GM21723 (cell line): ENCODE results near the gene TUBGCP2.
"Not testable (repeated sequence)": the region's sequence is repeated elsewhere in the genome, so short reads cannot be mapped to it uniquely, and the experiment has no call there.

Experiments
- ATAC-seq: cut with Tn5 transposase; IDR thresholded peaks from one replicate; pipeline ENCODE4 v1.9.1; 2021; ENCODE audit warnings: mild to moderate bottlenecking, moderate library complexity; ENCODE audit not compliant: unreplicated experiment

TUBGCP2 gene

DNA sequence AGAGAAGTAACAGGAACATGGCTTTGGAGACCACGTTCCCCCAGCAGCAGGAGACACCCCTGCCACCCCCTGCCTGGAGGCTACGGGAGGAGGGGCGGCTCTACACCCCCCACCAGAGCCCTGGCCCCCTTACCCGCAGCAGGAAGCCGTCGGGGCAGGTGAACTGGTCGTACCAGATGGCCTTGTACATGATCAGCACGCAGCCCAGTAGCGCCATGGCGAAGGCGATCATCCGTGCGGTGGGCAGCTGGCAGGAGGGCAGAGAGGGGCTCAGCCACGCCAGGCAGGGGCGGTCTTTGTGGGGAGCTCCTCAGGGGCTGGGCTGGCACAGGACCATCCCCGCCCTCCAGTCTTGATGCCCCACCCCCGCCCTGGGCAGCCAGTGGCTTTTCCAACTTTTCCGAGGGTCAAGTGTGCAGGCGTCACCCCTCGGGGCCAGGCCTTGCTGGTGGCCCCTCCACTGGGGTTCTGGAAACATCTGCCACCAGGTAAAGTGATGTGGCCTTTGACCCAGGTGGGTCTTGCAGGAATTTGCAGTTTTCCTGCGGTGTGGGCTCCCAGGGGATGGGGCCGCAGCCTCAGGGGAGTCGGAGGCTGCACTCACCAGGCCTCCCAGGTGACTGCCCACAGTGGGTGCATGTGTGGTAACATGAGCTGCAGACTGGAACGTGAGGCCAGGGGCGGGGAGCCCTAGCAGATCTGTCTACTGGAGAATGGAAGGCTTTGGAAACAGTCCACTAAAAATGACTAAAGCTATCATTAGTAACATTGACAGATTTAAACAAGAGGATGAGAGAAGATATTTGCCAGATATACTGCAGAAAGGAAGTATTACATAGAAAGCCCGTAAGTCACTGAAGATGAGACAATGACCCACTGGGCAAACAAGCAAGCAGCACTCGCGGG lies 18.3 kb upstream of the TUBGCP2 start:
- ATAC-seq: no peak

DNA sequence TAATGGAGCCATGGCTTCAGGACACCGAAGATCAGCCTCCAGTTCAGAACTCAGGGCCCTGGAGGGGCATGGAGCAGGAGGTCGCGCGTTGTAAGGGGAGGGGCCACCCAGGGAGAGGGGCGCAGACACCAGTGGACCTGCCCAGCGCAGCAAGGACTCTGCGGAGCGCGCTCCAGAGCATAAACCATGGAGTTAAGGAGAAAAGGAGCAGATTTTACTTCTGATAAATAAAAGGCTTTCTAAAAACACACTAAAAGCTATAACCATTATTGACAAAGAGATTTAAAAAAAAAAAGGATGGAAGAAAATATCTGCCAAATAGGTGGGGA lies 17.5 kb upstream of the TUBGCP2 start:
- no peak for ATAC-seq

DNA sequence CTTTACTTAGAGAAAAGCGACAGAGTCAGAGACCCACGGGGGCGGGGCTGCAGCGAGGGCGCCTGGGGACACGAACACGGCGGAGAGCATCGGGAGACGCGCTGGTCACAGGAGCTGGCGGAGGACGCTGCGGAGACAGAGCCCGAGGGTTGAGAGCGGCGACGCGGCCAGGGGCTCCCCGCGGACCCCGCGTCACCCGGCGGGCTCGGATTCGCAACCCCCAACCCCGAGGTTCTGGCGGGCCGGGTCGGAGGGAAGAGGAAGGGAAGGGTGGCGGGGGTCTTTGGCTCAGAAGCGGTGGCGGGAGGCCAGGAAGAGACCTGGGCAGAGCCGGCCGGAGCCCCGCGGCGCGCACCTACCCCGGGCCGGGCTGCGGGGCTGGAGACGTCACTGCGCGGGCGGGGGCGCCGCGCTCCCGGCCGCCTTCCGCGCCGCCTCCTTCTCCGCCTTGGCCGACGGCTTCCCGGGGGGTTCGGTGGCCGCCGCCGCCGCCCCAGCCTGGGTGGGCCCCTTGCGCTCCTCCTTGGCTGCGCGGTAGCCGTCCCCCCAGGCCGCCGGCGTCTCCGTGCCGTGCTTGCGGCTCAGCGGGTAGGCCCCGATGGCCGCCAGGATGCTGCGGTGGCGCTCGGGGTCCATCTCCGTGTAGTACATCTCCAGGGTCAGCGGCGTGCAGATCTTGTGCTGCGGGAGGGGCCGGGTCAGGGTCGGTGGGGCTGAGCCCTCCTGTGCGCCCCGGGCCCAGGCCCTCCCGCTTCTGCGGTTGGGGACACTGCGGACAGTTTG lies 17.0 kb upstream of the TUBGCP2 start:
- no peak for ATAC-seq

DNA sequence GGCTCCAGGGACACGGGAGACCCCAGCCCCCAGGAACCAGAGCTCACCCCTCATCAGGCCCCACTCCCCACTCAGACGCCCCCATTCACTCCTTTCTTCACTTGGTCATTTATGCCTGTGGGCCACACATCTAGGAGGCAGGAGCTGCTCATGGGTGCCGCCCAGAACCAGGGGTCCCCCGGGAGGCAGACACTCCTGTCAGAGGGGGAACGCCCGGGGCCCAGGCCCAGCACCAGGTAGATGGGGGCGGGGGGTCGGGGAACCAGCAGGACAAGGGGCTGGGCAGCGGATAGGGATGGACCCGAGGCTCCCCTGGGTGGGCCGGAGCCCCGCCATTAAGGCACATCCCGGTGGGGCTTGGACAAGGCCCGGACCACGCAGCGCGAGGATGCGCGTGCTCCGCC lies 16.2 kb upstream of the TUBGCP2 start:
- no peak for ATAC-seq

DNA sequence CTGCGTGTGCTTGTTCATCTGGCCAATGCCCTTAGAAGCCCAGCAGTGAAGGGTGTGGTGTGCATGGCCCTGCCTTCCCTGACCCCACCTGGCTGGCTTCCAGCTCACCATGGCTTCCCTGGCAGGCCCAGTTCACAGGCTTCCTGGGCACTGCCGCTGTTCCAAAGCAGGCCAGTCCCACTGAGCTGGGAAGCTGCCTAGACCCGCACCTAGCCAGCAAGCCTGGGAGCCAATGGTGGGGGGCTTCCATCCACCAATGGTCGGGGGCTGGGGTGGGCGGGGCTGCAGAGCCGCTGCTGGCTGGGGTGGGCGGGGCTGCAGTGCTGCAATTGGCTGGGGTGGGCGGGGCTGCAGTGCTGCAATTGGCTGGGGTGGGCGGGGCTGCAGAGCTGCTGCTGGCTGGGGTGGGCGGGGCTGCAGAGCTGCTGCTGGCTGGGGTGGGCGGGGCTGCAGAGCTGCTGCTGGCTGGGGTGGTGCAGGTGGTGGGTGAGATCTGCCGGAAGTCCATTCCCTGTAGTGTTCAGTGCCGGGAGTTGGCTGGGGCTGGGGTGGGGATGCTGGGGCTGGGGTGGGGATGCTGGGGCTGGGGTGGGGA lies 15.6 kb upstream of the TUBGCP2 start:
- ATAC-seq: no peak

DNA sequence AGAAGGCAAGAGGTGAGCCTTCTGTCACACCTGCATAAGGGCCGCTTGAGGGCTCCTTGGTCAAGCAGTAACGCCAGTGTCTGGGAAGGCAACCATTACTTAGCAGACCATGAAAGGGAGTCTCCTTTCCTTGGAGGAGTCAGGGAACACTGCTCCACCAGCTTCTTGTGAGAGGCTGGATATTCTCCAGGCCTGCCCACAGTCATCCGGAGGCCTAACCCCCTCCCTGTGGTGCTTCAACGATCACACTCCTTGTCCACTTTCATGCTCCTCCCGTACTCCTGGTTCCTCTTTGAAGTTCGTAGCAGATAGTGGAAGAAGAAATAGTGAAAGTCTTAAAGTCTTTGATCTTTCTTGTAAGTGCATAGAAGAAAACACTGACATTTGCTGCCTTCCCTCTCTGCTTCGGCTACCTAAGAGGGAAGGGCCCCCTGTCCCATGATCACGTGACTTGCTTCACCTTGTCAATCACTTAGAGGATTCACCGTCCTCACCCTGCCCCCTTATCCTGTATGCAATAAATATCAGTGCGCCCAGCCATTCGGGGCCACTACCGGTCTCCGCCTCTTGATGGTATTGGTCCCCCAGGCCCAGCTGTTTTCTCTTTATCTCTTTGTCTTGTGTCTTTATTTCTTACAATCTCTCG lies 13.5 kb upstream of the TUBGCP2 start:
- ATAC-seq: not testable (repeated sequence)

DNA sequence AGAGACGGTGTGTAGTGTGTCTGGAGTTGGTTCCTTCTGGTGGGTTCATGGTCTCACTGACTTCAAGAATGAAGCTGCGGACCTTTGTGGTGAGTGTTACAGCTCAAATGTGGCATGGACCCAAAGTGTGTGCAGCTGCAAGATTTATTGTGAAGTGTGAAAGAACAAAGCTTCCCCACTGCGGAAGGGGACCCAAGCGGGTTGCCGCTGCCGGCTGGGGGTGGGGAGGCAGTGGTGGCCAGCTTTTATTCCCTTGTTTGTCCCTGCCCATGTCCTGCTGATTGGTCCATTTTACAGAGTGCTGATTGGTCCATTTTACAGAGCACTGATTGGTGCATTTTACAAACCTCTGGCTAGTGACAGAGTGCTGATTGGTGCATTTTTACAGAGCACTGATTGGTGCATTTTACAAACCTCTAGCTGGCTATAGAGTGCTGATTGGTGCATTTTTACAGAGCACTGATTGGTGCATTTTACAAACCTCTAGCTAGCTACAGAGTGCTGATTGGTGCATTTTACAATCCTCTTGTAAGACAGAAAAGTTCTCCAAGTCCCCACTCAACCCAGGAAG lies 12.3 kb upstream of the TUBGCP2 start:
- ATAC-seq: not testable (repeated sequence)

DNA sequence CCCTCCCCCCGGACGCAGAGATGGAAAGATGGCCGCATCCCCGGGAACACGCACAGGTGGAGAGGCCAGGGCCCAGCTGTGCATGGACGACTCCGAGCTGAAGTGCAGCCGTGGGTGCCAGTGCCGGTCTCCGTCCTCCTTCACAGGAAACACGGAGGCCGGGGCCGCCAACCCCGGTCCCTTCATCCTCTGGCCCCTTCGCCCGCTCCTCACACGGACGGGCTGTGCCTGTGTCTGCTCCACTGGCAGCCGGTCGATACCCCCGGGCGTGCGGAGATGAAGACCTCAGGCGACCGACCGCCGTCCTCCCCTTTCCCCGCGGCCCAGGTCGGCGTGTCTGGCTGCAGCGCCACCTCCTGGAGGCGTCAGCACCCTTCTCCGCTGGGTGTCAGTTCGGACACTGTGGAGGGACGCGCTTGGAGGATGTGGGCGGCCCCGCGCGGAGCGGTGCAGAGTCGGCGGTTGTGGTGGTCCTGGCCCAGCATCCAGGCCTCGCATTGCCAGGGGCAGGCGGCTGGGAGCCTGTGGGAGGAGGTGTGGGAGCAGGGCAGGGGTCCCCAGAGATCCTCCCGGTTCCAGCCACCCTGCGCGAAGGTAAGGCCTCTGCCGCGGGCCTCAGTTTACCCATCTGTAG lies 9.9 kb upstream of the TUBGCP2 start:
- peak; percentile 93 for ATAC-seq

DNA sequence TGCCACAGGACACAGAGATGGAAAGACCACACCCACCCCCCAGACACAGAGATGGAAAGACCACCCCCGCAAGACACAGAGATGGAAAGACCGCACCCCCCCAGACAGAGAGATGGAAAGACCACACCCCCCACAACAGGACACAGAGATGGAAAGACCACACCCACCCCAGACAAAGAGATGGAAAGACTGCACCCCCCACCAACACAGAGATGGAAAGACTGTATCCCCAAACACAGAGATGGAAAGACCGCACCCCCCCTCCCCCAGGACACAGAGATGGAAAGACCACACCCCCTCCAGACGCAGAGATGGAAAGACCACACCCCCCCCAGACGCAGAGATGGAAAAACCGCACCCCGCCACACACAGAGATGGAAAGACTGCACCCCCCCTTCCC lies 8.1 kb upstream of the TUBGCP2 start:
- ATAC-seq: no peak

DNA sequence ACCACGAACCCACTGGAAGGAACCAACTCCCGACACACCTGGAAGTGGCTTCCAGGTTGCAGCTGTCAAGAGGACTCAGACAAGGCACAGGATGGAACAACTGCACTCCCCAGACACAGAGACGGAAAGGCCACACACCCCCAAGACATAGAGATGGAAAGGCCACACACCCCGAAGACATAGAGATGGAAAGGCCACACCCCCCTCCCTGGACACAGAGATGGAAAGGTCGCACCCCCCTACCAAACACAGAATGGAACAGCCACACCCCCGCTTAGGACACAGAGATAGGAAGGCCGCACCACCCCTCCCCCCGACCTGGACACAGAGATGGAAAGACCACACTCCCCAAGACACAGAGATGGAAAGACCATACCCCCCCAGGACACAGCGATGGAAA lies 7.6 kb upstream of the TUBGCP2 start:
- ATAC-seq: no peak

DNA sequence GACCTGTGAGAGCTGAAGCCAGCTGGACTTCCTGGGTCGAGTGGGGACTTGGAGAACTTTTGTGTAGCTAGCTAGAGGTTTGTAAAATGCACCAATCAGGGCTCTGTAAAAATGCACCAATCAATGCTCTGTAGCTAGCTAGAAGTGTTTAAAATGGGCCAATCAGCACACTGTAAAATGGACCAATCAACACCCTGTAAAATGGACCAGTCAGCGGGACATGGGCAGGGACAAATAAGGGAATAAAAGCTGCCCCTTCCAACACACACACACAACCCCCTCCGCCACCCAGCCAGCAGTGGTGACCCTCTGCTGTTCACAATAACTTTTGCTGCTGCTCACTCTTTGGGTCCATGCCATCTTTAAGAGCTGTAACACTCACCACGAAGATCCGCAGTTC lies 7.2 kb upstream of the TUBGCP2 start:
- ATAC-seq: no peak

DNA sequence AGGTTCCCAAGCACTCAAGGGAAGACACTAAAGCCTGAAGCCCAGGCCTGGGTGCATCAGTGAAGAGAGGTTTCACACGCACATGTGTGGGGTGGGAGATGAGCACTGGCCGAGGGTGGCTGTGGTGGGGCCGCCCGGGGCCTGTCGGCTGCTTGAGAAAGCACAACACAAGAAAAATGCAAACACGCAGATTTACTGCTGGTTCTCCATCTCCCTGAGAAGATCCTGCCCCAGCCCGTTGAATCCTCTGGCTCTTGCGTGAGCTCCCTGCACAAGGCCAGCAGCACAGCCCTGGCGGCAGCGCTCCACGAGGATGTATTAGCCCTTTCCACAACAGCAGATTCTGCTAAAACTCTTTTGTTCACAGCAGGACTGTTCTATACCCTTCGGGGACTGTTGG lies 6.2 kb upstream of the TUBGCP2 start:
- no peak for ATAC-seq

DNA sequence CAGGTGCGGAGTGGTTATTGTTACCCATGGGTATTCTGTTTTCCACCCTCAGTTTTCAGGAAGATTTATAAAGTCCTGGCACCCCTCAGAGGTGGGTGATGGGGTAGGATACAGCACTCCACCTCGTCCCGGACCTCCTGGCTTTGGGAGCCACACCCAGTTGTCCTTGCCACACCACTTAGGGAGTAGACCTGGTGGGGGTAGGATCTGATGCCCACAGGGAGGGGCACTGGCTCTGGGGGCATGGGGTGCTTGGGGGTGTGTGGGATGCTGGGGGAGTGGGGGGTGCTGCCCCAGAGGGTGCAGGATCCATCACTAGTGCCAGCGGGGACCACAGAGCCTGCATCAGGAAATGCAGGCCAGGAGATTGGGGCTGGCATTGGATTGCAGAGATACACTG lies 4.5 kb upstream of the TUBGCP2 start:
- ATAC-seq: no peak

DNA sequence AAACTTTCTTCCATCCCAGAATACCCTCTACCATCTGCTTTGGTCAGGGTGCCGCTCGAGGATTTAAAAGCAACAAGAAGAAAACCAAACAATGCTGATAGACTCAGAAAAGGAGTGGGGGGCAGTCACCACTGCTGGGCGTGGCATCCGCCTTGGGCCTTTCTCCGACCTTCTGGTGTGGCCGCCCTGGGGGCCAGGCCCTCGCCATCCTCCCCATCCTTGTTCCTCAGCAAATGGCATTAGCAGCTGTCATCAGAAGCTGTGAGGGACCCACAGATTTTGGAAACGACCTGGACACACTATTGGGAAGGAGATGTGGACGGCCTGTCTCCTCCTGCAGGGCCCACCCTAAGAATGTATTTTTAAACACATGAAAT lies 4.1 kb upstream of the TUBGCP2 start:
- no peak for ATAC-seq

DNA sequence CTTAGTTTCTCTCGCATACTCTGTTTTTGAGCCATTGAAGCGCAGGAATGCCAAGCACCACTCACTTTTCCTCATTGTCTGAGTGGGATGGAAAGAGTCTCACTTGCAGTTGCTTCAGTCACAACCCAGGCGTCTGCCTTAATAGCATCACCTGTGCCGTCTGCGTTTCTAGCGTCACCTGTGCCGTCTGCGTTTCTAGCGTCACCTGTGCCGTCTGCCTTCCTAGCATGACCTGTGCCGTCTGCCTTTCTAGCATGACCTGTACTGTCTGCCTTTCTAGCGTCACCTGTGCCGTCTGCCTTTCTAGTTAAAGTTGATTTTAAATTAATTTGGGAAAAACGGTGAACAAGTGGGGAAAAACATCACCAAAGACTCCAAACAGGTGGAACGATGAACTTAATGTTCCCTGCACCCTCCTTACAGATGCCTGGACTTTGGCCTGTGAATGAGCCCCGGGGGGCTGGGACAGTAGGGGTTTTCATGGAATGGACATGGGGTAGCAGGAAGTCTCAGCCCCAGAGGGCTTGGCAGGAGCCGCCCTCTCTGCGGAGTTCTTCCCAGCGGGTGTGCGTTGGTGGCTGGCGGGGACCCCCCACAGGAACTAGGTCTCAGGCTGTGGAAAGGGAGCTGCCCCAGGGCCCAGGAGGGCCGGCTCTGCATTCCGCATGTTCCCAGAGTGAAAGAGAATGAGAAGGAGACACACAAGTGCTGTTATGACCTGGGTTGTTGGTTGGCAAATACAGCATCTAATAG lies 3.5 kb upstream of the TUBGCP2 start:
- ATAC-seq: no peak

DNA sequence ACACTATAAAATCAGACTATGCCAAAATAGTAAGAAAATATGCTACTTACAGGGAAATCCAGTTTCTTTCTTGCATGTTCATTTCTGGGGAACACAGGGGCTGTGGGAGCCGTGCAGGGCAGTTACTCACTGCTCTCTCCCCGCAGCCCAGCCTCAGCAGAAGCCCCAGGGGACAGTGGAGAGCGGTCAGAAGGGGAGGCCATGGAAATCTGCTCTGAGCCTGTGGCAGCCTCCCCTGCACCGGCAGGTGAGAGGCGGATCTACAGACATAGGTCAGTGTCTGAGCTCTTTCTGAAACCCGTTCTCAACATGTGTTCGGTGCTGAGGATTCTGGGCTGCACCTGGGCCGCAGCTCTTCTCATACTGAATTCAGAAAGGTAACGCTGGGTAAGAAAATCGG lies 2.9 kb upstream of the TUBGCP2 start:
- ATAC-seq: no peak

DNA sequence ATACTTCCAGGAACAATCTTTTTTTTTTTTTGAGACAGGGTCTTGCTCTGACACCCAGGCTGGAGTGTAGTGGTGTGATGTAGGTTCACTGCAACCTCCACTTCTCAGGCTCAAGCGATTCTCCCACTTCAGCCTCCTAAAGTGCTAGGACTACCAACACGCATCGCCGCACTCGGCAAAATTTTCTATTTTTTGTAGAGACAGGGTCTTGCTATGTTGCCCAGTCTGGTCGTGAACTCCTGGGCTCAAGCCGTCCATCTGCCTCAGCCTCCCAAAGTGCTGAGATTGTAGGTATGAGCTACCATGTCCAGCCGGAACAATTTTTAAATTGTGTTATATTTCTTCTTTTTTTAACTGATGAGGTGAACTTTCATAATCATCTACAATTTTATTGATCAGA lies 2.1 kb upstream of the TUBGCP2 start:
- no peak for ATAC-seq

DNA sequence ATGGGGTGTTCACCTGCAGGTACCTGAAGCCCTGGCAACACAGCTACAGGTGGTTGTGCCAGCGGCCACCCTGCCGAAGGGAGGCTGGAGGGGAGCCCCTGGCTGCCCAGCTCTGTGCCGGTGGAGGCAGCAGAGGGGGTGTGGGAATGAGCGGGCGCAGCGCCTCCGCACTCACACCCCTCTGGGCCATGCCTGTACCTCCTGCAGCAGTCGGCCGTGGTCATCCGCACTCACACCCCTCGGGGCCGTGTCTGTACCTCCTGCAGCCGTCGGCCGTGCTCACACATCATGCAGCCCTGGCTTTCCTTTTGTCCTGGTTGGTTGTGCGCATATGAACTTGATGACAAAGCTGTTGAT lies 1.7 kb upstream of the TUBGCP2 start:
- ATAC-seq: no peak

DNA sequence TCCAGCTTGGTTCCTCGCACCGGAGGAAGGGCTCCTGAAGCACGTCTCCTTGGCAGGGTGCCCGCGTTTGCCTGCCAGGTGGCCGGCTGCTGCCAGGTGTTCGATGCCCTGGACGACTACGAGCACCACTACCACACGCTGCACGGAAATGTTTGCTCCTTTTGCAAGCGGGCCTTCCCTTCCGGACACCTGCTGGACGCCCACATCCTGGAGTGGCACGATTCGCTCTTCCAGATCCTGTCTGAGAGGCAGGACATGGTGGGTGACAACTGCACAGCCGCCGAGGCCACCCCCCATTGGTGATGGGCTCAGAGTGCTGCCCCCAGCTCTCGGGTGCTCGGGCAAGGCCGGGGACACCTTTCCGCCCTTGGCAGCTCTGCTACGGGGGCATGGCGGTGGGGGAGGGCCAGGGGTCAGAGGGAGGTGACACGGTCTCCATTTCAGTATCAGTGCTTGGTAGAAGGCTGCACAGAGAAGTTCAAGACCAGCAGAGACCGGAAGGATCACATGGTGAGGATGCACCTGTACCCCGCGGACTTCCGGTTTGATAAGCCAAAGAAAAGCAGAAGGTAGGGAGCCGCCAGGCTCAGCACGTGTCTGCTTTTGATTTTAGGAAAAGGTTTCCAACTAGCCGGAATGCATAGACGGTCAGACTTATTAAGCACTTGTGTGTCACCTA lies 1.2 kb upstream of the TUBGCP2 start:
- no peak for ATAC-seq
